Fibroblast of villous mesenchyme (primary cell): ENCODE results near the gene NME7. TPM values are rescaled to one million over a fixed set of nuclear protein-coding genes. Genes with fewer than 3 reads are reported as not detected.

ENCODE experiments used
- DNase-seq: peaks from one replicate; pipeline ENCODE4 v3.0.0-alpha.2; 2010; ENCODE audit warnings: low read depth
- H3K4me3 ChIP-seq: 2 replicates; pipeline ENCODE4 v1.5.1; 2011; ENCODE audit warnings: low read depth, mild to moderate bottlenecking, low read length
- total RNA-seq: library from RNA; depleted of rRNA; stranded (reverse); fragments of >200 nt; gene quantifications from 2 replicates; pipeline ENCODE4 v1.2.3, GENCODE V29; 2012
- TF ChIP-seq, protein P1 (sequence below): IDR thresholded peaks from 2 replicates; pipeline ENCODE4 v1.5.1; 2012; ENCODE audit warnings: low read depth, mild to moderate bottlenecking, low read length; ENCODE audit not compliant: insufficient read depth

The NME7 gene
- total RNA-seq, 1 donor: 41.9 TPM

DNA sequence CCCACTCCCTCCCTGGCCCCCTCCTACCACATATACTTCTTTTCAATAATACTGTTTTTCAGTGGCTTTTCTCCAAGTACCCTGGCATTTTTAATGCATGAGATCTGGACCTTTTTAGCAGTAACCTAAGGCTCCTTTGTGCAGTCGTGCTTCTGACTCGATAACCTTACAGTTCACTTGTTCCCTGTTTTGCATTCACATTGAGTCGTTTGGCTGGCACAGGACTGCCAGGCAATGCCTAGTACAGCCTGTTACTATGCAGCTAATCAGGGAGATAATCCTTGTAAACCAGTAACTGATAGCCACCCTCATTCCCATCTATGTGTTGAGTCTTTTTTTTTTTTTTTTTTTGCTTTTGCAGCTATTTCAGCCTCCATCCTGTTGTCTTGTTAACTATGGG is 257.4 kb downstream of the NME7 start:
- DNase-seq: peak; percentile 70
- TF ChIP-seq, protein P1, sequence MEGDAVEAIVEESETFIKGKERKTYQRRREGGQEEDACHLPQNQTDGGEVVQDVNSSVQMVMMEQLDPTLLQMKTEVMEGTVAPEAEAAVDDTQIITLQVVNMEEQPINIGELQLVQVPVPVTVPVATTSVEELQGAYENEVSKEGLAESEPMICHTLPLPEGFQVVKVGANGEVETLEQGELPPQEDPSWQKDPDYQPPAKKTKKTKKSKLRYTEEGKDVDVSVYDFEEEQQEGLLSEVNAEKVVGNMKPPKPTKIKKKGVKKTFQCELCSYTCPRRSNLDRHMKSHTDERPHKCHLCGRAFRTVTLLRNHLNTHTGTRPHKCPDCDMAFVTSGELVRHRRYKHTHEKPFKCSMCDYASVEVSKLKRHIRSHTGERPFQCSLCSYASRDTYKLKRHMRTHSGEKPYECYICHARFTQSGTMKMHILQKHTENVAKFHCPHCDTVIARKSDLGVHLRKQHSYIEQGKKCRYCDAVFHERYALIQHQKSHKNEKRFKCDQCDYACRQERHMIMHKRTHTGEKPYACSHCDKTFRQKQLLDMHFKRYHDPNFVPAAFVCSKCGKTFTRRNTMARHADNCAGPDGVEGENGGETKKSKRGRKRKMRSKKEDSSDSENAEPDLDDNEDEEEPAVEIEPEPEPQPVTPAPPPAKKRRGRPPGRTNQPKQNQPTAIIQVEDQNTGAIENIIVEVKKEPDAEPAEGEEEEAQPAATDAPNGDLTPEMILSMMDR: no peak
- H3K4me3 ChIP-seq: peak overlapping the region; percentile 43

GRCh38 chr1:169109561-169110134 is 257.9 kb downstream of the NME7 start:
- TF ChIP-seq, protein P1: no peak
- peak overlapping the region; percentile 43 for H3K4me3 ChIP-seq
- peak; percentile 97 for DNase-seq

GRCh38 chr1:169108863-169109560 is 258.6 kb downstream of the NME7 start:
- TF ChIP-seq, protein P1: peak; percentile 33
- DNase-seq: peak; percentile 33
- H3K4me3 ChIP-seq: peak overlapping the region; percentile 85

DNA sequence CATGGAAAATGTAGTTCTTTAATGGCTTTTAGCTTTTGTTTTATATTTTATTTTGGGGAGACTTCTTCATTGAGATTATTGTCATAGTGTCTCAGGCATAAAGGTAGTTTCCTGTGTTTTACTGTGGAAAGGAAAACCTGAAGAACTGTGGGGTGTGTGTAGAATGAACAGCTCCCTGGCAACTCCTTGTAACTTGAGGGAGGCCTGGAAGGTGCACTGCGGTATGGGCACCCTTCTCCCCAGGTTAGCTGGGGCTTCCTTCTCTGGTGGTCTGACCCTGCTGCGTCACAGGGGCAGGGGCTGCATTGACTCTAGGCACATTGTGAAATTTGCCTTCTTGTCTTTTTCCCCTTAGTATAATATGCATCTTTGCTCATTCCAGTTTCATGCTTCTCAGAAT is 259.4 kb downstream of the NME7 start:
- no peak for DNase-seq
- peak overlapping the region; percentile 85 for H3K4me3 ChIP-seq

DNA sequence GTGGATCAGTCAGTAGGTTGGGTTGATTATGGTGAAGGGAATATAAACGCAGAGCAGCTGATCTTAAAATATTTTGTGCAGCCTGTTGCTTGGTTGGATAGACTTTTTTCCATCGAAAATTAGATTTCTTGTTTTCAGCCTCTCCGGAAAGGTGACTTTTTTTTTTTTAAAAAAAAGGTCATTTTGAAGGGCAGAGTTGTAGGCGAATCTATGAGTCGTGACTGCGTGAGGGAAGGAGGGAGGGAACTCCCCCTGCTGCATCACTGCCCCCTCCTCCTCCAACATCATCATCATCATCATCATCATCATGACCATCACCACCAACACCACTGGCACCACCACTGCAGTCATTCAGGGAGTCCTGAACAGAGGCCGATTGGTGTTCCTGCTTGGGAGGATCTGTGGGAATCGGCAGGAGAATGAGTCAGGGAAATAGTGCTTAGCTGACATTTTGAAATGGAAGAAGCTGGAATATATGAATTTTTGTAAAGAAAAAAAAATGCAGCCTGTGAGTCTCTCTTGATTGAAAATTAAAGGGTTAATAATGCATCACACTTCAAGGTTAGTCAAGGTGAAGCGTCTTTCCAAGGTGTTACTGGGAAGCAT is 259.9 kb downstream of the NME7 start:
- peak; percentile 44 for DNase-seq
- TF ChIP-seq, protein P1: no peak
- peak overlapping the region; percentile 85 for H3K4me3 ChIP-seq

More for the DNA sequence above, 259.4 kb downstream of the NME7 start:
- TF ChIP-seq, protein P1: no peak

- peak; percentile 37 for DNase-seq
- TF ChIP-seq, protein P1: no peak
- peak overlapping the region; percentile 85 for H3K4me3 ChIP-seq
Observed at GRCh38 chr1:169106921-169107602, 260.5 kb downstream of the NME7 start.
